Daoy (cell line): ENCODE measurements around the gene HADHB. TPM values are rescaled to one million over a fixed set of nuclear protein-coding genes. Genes with fewer than 3 reads are reported as not detected.
"Not testable (repeated sequence)": the region's sequence is repeated elsewhere in the genome, so short reads cannot be mapped to it uniquely, and the experiment has no call there.

Experiments used
- DNase-seq: peaks from one replicate; pipeline ENCODE4 v3.0.0-alpha.2; 2015; ENCODE audit warnings: low read depth
- total RNA-seq: library from RNA; depleted of rRNA; stranded (reverse); fragments of >200 nt; shearing (Covaris generic); gene quantifications from 2 replicates; pipeline ENCODE4 v1.2.3, GENCODE V29; 2014

HADHB gene
- total RNA-seq, 1 experiment from 2014 or later = 83.9 TPM

DNA sequence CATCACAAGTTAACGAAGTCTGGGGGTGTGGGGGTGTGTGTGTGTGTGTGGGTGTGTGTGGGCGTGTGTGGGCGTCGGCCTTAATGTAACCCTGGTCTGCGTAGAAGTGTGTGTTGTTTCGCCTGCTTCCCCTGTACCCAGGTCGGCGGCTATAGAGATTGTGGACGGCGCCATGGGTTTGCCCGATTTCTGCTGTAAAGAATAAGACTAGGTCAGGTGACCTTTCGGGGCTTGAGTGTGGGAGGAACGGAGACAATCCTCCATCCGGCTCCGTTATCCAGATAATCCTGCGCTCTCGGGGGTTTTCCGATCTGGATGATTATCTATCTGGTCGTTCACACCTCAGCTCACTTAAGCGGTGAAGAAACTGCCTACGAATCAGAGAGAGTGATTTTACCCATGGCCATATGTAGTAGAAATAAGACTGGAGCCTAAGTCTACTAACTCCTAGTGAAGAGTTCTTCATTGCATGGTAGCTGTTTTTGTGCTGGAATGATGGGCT lies 543 bp downstream of the HADHB start:
- DNase-seq = no peak

DNA sequence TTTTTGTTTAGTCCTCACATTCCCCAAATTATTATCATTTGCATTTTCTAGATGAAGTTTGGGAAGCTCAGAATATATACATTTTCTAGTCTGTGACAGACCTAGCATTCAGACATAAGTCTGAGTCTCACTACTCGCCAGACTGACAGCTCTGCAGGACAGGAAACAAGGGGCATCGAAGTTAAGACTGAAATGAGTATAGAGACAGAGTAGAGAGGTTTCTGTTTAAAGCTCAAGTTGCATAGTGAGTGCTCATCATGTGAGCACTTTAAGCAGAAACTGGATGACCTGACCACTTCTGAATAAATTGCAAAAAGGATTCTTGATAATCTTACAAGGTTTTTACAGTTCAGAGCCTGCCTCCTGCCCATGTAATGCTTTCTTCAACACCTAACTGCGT lies 1.1 kb downstream of the HADHB start:
- DNase-seq = no peak

DNA sequence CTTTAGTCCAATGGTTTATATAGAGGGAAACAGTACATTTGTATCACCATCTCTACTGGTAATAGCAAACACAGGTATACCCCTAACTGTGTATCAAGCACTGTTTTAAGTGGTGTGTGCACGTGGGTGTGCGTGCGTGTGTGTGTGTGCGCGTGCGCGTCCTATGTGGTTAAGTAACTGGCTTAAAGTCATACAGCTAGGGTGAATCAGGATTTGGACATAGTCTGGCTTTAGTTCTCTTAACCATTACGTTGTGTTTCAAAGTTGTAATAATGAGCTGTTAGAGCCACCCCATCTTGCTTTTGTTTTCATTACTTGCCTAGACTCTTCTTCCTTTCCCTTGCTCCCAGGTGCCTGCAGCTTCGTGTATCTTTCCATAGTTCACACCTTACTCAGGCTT lies 2.1 kb downstream of the HADHB start:
- peak; percentile 10 for DNase-seq

DNA sequence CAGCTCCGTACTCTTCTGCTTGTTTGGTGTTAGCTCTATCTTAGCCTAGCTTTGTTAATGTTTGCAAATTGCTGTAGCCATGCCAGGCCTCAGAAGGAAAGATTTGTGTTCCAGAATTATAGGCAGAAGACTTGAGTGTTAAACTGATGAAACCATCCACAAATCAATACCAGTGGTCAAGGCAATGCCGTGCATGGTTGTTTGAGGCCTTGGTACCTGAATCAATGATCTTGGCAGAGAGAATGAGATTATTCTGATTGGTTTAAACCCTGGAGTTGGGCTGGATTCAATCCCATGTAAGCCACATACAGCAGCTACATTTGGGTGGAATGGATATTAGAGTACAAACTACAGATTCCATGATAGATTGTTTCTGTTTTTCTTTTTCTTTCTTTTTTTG lies 4.9 kb downstream of the HADHB start:
- DNase-seq = no peak

DNA sequence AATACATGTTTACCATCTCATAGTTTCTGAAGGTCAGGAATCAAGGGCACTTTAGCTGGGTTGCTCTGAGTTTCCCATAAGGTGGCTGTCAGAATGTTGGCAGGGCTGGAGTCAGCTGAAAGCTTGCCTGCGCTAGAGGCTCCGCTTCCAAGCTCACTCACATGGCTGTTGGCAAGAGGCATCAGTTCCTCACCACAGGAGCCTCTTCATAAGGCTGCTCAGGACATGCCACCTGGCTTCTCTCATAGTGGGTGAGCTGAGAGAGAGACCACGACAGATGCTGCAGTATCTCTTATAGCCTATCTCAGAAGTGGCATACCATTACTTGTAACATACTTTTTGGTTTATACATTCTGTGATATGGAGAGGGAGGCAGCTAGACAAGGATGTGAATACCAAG lies 7.2 kb downstream of the HADHB start:
- DNase-seq = no peak

DNA sequence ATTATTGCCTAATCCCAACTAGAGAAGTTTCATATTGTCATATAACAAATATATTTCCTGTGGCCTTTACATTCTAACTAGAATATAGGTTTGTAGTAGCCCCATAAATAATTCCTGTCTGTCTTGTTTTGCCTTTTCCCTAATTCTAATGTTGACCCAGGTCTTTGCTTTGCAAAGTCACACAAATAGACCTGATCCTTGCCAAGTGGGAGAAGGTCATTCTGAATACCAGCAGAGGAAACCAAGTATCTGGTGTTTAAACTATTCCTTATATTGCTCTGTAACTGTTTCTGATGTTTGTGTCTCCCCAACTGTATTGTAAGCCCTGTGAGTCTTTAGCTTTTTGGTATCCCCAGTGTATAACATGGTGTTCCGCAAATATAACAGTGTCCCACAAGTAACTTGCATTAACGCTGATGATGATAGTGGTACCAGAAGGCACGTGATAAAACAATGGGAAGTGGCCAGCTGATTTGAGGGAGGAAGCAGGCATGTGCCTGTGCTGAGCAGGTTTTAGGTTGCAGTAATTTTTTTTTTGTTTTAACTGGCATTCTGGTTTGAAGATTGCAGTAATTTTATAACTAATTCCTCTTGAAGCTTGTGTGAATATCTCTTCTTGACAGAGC lies 11.1 kb downstream of the HADHB start:
- DNase-seq = no peak

DNA sequence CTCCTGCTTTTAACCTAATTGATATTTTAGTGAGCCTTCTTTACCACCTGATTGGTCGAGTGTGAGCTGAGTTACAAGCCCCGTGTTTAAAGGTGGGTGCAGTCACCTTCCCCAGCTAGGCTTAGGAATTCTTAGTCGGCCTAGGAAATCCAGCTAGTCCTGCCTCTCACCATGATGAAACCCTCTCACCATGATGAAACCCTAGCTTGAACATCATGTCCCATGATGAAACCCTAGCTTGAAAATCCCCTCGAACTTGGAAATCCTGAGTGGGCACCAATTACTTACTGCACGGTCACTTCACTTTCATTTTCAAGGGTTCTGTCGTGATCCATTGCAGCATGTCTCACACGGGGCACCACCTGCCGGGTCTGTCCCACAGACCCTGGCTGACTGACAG lies 14.1 kb downstream of the HADHB start:
- DNase-seq = not testable (repeated sequence)

DNA sequence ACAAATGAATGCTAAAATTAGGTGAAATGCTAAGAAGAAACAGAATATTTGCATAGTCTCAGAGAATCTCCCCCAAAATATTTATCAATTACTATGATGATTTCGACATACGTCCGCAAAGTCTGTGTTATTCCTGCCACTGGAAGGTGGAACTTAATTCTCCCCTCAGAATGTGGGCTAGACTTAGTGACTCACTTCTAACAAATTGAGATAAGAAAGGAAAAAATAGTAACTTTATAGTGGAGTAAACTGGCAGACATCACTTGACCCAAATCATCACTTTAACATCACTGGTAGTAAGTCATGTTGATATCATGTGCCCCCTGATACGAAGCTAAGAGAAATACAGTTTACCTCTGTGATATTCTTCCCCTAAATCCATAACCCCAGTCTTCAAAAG lies 23.5 kb downstream of the HADHB start:
- peak; percentile 39 for DNase-seq

DNA sequence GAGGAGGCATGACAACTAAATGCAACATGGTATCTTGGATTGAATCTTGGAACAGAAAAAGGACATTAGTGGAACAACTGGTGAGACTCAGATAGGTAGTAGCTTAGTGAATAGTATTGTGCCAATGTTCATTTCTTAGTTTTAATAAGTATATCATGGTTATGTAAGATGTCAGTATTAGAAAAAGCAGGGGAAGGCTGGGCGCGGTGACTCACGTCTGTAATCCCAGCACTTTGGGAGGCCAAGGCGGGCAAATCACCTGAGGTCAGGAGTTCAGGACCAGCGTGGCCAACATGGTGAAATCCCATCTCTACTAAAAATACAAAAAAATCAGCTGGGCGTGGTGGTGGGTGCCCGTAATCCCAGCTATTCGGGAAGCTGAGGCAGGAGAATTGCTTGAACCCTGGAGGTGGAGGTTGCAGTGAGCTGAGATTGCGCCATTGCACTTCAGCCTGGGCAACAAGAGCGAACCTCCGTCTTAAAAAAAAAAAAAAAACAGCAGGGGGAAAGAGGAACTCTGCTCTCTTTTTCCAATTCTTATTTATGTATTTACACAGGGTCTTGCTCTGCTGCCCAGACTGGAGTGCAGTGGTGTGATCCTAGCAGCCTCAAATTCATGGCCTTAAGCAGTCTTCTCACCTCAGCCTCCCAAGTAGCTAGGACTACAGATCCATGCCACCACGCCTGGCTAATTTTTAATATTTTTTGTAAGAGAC lies 24.1 kb downstream of the HADHB start:
- not testable (repeated sequence) for DNase-seq

DNA sequence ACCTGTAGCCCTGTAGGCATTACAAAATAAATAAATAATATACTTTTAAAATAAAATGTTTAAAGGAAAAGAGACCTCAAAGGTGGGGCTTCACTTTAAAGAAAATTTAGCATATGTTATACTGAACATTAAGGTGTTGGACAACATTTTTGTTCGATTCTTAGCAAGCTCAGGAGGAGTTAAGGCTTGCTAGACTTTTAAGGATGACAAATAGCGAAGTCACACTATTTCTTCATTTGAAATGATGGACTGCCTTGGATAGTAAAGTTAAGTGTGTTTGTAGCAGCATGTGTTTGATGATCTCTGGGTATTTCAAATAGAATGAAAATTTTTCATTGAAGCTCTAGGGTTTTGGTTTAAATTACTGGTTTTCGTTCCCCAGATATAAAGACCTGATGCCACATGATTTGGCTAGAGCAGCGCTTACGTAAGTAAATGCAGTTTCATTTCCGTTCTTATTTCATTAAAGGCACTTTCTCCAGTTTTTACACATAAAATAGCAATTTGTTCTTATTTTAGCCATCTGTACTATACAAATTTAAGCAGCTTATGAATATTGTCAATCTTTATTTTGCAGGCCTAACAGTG lies 24.9 kb downstream of the HADHB start:
- DNase-seq = no peak

DNA sequence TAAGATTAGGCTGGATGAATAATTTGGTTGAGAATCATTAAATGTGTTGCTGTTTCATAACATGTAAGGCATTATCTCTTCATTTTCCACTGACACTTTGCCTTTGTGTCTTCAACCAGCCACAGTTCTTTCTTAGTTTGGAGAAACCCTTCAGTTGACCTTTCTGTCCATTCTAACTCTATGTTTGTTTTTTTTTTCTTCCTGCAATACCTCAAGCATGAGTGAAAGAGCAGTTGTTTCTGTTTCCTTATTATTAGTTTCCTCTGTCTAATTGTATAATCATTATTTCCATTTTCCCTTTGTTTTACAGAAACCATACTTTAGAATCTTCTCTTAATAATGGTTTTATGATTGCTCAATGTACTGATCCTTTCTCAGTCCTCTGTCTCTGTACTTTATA lies 25.6 kb downstream of the HADHB start:
- DNase-seq = no peak

DNA sequence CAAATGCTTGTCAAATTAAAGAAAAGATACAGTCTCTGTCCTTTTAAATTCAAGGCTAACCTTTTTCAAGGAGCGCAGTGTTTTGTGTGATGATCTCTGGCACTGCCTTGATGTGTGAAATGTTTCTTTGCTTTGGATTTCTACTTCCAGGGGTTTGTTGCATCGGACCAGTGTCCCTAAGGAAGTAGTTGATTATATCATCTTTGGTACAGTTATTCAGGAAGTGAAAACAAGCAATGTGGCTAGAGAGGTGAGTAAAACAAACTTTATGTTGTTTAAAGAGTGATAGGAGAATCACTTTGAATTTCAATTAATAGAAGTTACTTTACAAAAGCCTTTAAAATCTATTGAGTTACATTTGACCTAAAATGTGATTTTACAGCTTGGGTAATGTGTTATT lies 28.8 kb downstream of the HADHB start:
- DNase-seq = no peak

DNA sequence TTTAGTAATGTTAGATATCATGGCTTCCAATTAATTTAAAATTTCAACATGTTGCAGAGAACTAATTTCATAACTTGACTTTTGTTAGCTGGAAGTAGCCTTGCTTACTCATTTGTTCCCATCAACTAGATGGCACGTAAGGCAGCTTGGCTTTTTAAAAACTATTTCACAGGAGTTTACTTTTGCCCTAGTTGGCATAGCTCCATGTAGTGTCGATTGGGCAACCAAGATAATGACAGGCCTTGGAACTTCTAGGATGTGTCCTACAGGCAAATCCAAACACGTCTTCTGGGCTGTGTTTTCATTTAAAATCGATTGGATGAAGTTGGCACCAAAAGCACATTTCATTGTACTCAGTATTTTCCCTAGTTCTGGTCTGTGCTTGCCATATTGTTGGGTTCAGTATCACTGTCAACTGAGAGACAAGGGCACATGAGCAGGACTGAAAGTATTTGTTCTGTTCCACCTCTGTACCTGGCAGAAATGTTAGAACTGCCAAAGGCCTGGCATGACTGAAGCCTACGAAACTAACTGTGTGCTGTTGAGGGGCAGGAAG lies 29.4 kb downstream of the HADHB start:
- peak; percentile 64 for DNase-seq

DNA sequence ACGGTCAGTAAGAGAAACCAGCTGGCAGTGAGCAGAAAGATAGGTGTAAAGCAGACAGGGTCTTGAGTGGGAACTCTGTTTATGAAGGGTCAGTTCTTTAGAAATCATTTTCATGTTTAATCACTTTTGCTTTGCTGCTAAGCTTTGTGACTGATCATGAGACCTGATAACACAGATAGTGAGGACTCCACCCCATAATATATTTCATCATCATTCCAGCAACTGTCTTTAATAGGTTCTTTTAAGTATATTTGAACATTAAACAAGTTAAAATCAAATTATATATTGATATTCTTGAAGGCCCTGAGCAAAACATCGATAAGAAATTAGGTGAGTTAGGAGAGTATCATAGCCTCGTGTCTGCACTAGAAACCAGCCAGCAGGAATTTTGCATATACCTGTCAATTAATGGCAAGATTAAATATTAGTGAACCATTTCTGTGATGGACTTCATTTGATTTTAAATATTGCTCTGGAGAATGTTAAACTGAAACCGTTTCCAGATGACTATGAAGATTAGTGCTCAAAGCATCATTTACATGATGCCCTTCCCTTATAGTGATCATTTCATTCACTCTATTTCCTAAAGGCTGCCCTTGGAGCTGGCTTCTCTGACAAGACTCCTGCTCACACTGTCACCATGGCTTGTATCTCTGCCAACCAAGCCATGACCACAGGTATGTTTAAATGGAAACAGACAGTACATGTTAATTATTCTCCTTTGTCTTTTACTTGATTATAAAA lies 31.9 kb downstream of the HADHB start:
- no peak for DNase-seq

DNA sequence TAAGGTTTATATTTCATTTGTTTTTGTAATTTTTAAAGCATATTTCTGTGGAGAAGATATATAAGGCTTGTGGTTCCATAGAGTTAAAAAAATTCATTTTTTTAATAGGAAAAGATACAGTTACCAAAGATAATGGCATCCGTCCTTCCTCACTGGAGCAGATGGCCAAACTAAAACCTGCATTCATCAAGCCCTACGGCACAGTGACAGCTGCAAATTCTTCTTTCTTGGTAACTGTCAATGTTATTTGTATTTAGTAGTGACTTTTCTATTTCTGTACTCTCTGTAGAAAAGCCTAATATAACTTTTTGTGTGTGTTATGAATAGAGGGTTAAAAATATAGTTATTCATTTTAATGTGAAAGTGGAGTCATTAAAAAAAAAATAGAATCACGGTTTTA lies 35.1 kb downstream of the HADHB start:
- DNase-seq = no peak

DNA sequence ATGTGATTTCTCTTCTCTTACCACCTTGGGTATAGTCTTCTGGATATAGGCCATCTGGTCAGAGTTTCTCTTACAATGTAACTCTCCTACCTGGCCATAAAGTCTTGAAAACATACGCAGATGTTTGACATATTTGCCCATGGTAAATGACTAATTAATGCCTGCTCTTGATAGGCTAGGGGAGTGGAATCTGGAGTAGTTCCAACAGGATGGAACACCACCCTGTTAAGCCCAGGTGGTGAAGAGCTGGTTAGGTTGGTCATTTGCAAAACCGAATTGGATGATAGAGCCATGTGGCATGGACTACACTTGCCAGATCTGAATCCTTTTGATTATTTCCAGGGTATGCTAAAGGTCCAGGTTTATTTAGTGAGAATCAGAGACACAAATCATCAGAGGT lies 36.5 kb downstream of the HADHB start:
- no peak for DNase-seq

DNA sequence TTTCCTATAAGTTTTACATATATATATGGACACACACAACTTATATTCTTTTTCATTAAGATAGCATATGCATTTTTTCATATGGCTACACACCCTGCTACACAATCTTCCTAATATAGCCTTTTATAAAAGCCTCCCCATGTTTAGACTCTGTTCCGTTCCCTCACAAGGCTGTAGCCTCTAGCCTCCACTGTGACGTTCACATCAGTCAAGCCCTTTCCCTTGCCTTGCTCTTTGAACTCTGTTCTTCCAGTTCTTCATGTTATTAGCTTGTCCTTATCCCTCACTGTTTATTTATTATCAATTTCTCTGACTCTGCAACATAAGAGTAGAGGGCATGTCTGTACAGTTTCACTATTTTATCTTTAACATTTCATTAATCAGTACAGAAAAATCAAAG lies 38.9 kb downstream of the HADHB start:
- no peak for DNase-seq

DNA sequence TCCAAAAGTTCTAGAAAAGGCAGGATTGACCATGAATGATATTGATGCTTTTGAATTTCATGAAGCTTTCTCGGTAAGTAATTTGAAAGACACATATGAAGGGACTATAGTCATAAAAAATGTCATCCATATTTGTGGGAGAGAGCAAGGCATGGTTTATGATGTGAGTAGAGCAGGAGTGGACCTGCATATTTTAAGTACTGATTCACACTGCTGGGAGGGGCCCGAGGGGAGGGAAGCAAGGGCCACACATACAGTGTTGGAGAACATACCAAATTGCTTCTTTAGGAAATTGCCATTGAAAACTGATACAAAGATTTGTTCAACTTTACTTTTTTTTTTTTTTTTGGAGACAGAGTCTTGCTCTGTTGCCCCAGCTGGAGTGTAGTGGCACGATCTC lies 39.4 kb downstream of the HADHB start:
- peak; percentile 47 for DNase-seq

DNA sequence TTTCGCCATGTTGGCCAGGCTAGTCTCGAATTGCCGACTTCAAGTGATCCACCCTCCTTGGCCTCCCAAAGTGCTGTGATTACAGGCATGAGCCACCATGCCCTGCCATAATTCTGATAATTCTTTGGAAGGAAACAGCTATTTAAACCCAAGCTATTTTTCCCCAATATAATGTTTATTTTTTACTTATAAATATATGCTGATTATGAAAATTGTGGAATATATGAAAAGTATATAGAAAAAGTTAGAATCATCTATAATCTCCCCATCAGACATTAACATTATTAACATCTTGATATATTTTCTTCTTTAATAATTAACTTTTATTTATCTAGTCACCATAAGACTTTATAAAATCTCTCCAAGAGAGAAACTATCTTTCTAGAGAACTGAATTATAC lies 41.2 kb downstream of the HADHB start:
- DNase-seq = no peak

DNA sequence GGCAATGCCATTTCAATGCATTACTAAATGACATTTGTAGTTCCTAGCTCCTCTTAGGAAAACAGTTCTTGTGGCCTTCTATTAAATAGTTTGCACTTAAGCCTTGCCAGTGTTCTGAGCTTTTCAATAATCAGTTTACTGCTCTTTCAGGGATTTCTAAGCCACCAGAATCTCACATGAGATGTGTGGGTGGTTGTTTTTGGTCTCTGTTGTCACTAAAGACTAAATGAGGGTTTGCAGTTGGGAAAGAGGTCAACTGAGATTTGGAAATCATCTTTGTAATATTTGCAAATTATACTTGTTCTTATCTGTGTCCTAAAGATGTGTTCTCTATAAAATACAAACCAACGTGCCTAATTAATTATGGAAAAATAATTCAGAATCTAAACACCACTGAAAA lies 45.3 kb downstream of the HADHB start:
- DNase-seq = no peak

DNA sequence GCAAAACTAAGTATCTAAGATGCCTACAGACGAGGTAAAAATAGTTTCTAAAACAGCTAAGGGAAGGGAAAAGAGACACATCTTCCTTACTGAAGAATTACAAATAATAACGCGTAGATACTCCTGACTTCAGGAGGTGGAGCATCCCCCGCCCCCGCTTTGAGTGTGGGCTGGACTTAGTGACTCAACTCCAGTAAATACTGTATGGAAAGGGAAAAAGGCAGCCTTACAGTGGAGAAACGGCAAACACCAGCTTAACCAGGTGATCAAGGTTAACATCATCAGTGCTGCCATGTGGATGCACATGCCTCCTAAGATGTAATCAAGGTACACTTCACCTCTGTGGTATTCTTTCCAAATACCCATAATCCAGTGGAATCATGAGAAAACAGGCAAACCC lies 47.9 kb downstream of the HADHB start:
- DNase-seq = peak; percentile 54

DNA sequence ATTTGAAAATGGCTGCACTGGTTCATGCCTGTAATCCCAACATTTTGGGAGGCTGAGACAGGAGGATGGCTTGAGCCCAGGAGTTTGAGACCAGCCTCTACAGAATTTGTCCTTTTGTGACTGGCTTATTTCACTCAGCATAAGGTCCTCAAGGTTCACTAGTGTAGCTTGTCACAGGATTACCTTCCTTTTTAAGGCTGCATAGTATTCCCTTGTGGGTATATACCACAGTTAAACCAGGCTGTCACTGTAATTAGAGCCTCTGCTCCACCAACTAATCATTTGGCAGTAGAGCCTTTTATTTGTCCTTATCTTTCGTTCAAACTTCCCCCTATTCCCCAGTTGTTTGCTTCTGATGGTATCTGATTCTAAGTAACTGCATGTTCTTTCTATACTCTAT lies 50.8 kb downstream of the HADHB start:
- no peak for DNase-seq
